CD4-positive, CD25-positive, alpha-beta regulatory T cell (primary cell): Measurements from ENCODE around the gene PKP4. TPM values are rescaled to one million over a fixed set of nuclear protein-coding genes. Genes with fewer than 3 reads are reported as not detected.

Source experiments
- ATAC-seq, 2 donors: fragments of 150-1000 bp; cut with Tn5 transposase; one replicate each; pipeline ENCODE4 v1.10.0; 2021; ENCODE audit warnings: low read depth in 2 of 2, moderate number of reproducible peaks in 2 of 2, moderate library complexity in 1 of 2
- DNase-seq, 3 donors: peaks; one replicate each; pipeline versions ENCODE4 v3.0.0 to v3.0.0-alpha.2; 2012 to 2022; ENCODE audit warnings: mixed read lengths in 1 of 3
- H3K27ac ChIP-seq: one replicate; pipeline ENCODE4 v1.7.0; 2013; ENCODE audit warnings: mild to moderate bottlenecking, low read length; ENCODE audit not compliant: insufficient read depth, poor library complexity, severe bottlenecking
- H3K27me3 ChIP-seq: one replicate; pipeline ENCODE4 v1.7.0; 2013; ENCODE audit warnings: low read length; ENCODE audit not compliant: control insufficient read depth, insufficient read depth
- H3K36me3 ChIP-seq: one replicate; pipeline ENCODE4 v1.7.0; 2013; ENCODE audit warnings: mild to moderate bottlenecking, low read length, moderate library complexity; ENCODE audit not compliant: control insufficient read depth, insufficient read depth
- H3K4me1 ChIP-seq: 2 replicates; pipeline ENCODE4 v1.7.0; 2013; ENCODE audit warnings: mild to moderate bottlenecking, low read length; ENCODE audit not compliant: insufficient read depth, control insufficient read depth, poor library complexity, severe bottlenecking
- H3K4me3 ChIP-seq: one replicate; pipeline ENCODE4 v1.7.0; 2013; ENCODE audit warnings: low read depth, mild to moderate bottlenecking, low read length, moderate library complexity
- H3K9me3 ChIP-seq, 2 experiments: 1 replicate in 1 of 2; 2 replicates in 1 of 2; pipeline ENCODE4 v1.7.0; 2013; ENCODE audit warnings: low read length in 2 of 2, mild to moderate bottlenecking in 1 of 2, moderate library complexity in 1 of 2; ENCODE audit not compliant: control insufficient read depth in 2 of 2
- H3K27ac Mint-ChIP-seq, 3 donors: one replicate each; pipeline ENCODE4 v1.8.0; 2020 to 2022; ENCODE audit warnings: mild to moderate bottlenecking in 3 of 3, mixed read lengths in 3 of 3, moderate library complexity in 2 of 3
- H3K27me3 Mint-ChIP-seq: one replicate; pipeline ENCODE4 v1.8.0; 2022; ENCODE audit warnings: mild to moderate bottlenecking, mixed read lengths
- H3K36me3 Mint-ChIP-seq: one replicate; pipeline ENCODE4 v1.8.0; 2020; ENCODE audit warnings: mixed read lengths
- H3K4me1 Mint-ChIP-seq, 4 donors: one replicate each; pipeline ENCODE4 v1.8.0; 2020 to 2022; ENCODE audit warnings: mixed read lengths in 4 of 4, mild to moderate bottlenecking in 1 of 4
- H3K4me3 Mint-ChIP-seq, 4 donors: one replicate each; pipeline ENCODE4 v1.8.0; 2020 to 2022; ENCODE audit warnings: mild to moderate bottlenecking in 4 of 4, mixed read lengths in 4 of 4, moderate library complexity in 3 of 4
- H3K9me3 Mint-ChIP-seq, 7 donors: one replicate each; pipeline ENCODE4 v1.8.0; 2020 to 2022; ENCODE audit warnings: mixed read lengths in 7 of 7, mild to moderate bottlenecking in 3 of 7, moderate library complexity in 2 of 7
- polyA plus RNA-seq, 4 donors: library from polyadenylated mRNA; unstranded; fragments of 300-500 nt; fragmentation: Illumina TruSeq; gene quantifications; one replicate each; pipeline ENCODE4 v1.2.3, GENCODE V29; 2021
- total RNA-seq: library from RNA; stranded (reverse); gene quantifications from one replicate; pipeline ENCODE4 v1.2.3, GENCODE V29; 2022

PKP4 gene
- total and polyA plus RNA-seq, 5 donors from 2014 or later, result 1.9 to 21.9 (median 4.5) TPM

DNA sequence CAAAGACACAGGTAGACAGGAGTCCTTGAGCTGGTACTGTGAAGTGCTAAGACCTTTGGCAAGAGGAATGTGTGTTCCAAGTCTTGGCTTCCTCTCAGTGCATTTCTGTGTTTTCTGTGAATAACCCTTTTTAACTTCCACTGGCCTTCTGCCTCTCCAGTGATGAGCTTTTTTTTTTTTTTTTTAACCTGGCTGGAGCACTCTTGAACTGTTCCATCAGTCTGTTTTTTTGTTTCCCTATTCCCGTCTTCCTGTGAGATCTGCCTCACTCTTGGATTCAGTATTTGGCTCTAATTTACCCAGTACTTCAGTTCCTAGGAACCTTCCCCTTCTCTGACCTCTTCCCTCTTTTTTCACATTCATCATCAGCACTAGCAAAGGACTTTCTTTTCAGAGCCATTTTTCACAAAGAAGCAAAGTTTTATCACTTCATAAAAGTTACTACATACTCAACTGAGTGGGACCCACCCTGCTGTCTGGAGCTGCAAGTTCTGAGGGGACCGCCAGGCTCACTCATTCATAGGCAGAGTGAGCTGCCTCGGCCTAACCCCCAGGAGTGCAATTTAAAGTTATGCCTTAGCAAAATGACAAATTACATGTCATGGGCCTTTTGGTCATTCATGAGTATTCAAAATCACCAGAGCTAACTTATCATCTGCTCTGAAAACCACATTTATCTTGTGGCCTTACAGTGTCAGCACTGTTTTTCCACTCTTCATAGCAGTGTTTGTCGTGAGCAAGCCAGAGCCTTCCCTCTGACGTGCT, 211.4 kb downstream of the PKP4 start:
- H3K36me3 Mint-ChIP-seq, result peaks cover 56% of the 10 kb centered on the region
- H3K4me3 ChIP-seq, result no peak overlapping the region
- no peak overlapping the region for H3K27ac ChIP-seq
- H3K27me3 ChIP-seq, result no peaks in the 10 kb centered on the region
- H3K9me3 ChIP-seq, result no peaks in the 10 kb centered on the region
- H3K36me3 ChIP-seq, result peaks cover 24% of the 10 kb centered on the region
- H3K4me1 Mint-ChIP-seq, result no peaks in the 10 kb centered on the region
- no peaks in the 10 kb centered on the region for H3K27me3 Mint-ChIP-seq
- no peaks in the 10 kb centered on the region for H3K4me1 ChIP-seq
- no peak for ATAC-seq
- peak overlapping the region in 1 of 3 donors; percentile 4 for H3K27ac Mint-ChIP-seq
- H3K4me3 Mint-ChIP-seq, result no peak overlapping the region
- no peak for DNase-seq
- no peaks in the 10 kb centered on the region for H3K9me3 Mint-ChIP-seq

GRCh38 chr2:158670292-158670691, 213.5 kb downstream of the PKP4 start:
- Mint-ChIP-seq H3K27me3 (no peaks in the 10 kb centered on the region), H3K4me3 (no peak overlapping the region), H3K36me3 (peaks cover 67% of the 10 kb centered on the region), H3K27ac (no peak overlapping the region), H3K4me1 (no peaks in the 10 kb centered on the region), H3K9me3 (no peaks in the 10 kb centered on the region)
- Histone ChIP-seq H3K9me3 (no peaks in the 10 kb centered on the region), H3K4me3 (no peak overlapping the region), H3K27ac (no peak overlapping the region), H3K4me1 (no peaks in the 10 kb centered on the region), H3K27me3 (no peaks in the 10 kb centered on the region), H3K36me3 (peaks cover 29% of the 10 kb centered on the region)
- DNase-seq, result no peak
- no peak for ATAC-seq

DNA sequence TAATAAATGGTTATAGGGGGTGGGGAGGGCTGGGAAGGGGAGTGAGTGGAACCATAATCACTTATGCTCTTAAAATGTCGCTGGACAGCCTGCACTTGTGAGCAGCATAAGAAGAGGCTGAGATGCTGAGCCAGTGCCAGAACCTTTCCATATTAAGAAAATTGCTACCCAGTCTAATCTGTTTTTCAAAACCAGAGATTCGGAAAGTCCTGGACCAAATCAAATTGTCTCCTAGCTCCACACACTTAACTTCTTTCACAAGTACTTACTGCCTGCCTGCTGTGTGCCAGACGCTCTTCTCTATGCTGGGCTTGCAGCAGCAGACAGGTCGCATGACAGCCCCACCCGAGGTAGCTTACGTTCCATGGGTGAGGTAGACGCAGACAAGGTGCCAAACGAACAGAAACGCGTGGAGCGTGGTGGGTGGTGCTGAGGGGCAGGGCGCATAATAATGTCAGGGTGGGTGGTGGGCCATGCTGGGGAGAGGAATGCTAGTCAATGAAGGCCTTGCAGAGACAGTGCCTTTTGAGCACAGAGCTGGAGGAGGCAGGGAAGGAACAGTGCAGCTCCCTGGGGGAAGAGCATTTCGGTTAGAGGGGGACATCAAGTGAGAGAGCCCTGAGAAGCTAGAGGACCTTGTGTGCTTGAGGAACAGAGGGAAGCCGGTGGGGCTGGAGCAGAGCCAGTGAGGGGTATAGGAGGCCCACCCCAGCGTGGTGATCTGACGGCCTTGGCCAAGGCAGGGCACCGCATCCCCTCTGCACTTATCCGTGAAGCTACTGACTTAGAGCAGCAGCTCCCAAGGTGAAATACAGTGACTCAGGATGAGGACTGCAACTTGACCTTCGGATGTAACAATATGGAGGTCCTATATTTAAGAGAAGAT, 214.9 kb downstream of the PKP4 start:
- Histone ChIP-seq H3K27ac (no peak overlapping the region), H3K4me1 (no peaks in the 10 kb centered on the region), H3K27me3 (no peaks in the 10 kb centered on the region), H3K4me3 (no peak overlapping the region), H3K36me3 (peaks cover 35% of the 10 kb centered on the region), H3K9me3 (no peaks in the 10 kb centered on the region)
- Mint-ChIP-seq H3K36me3 (peaks cover 68% of the 10 kb centered on the region), H3K27ac (peak overlapping the region in 1 of 3 donors; percentile 18), H3K9me3 (no peaks in the 10 kb centered on the region), H3K4me1 (no peaks in the 10 kb centered on the region), H3K4me3 (no peak overlapping the region), H3K27me3 (no peaks in the 10 kb centered on the region)
- ATAC-seq, result no peak
- DNase-seq, result no peak

DNA sequence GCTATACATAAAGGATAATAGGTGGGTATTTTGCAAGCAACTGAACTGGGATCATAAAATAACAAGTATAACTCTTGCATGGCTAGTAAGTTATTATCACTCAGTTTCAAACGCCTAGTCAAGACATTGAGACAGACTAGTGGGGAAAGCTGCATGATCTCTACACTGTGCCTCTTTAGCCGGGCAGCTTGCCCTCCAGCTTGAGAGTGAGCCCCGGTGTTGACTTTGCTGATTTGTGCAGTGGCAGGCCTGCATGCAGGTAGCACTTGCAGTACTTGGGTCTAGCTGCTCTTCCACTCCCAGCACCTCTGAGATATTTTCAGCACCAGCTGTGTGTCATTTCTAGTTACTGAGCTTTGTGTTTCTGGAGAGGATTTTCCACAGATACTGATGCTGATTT, 219.5 kb downstream of the PKP4 start:
- H3K9me3 Mint-ChIP-seq, result peaks cover 0 to 1% (median 0%) of the 10 kb centered on the region in 7 donors
- Histone ChIP-seq H3K4me3 (no peak overlapping the region), H3K27me3 (no peaks in the 10 kb centered on the region), H3K9me3 (no peaks in the 10 kb centered on the region), H3K36me3 (peaks cover 32% of the 10 kb centered on the region), H3K4me1 (no peaks in the 10 kb centered on the region), H3K27ac (no peak overlapping the region)
- H3K4me1 Mint-ChIP-seq, result no peaks in the 10 kb centered on the region
- H3K36me3 Mint-ChIP-seq, result peaks cover 61% of the 10 kb centered on the region
- no peaks in the 10 kb centered on the region for H3K27me3 Mint-ChIP-seq
- DNase-seq (no peak), ATAC-seq (no peak)
- no peak overlapping the region for H3K4me3 Mint-ChIP-seq
- peak overlapping the region in 1 of 3 donors; percentile 82 for H3K27ac Mint-ChIP-seq

DNA sequence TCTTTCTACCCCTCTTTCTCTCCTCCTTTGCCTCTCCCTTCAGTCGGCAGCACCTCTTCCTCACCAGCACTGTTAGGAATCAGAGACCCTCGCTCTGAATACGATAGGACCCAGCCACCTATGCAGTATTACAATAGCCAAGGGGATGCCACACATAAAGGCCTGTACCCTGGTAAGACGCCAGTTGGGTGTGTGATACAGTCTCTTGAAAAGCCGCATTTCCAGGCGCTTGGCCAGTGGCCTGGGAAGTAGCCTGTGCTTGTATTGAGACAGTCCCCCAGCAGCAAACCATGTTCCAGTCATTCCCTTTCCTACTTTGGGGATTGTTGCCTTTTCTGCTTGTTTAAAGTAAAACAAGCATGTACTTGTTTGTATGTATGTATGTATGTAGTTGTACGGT, 219.9 kb downstream of the PKP4 start:
- Mint-ChIP-seq H3K36me3 (peaks cover 58% of the 10 kb centered on the region), H3K9me3 (peaks cover 0 to 1% (median 0%) of the 10 kb centered on the region in 7 donors), H3K4me1 (no peaks in the 10 kb centered on the region), H3K4me3 (no peak overlapping the region), H3K27ac (peak overlapping the region in 2 of 3 donors; percentile 26 to 82), H3K27me3 (no peaks in the 10 kb centered on the region)
- Histone ChIP-seq H3K4me3 (no peak overlapping the region), H3K27me3 (no peaks in the 10 kb centered on the region), H3K4me1 (no peaks in the 10 kb centered on the region), H3K27ac (no peak overlapping the region), H3K9me3 (no peaks in the 10 kb centered on the region), H3K36me3 (peaks cover 32% of the 10 kb centered on the region)
- DNase-seq, result no peak
- no peak for ATAC-seq

DNA sequence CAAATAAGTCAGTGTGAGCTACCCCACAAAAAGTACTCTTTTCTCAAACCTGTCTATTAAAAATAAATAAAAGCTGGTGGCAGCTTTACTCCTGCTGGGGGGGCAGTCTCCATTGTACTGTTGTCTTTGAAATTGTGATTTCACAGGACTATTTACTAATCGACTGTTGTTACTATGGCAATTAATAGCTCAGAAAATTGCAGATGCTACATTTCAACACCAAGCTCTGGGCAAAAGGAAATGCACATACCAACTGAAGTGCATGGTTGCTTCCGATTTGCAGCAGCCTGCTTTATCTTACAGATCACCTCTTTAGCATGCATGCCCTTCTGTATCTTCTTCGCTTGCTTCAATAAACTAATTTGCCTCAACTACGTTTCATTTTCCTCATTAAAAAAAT, 220.8 kb downstream of the PKP4 start:
- H3K4me3 ChIP-seq, result no peak overlapping the region
- ATAC-seq (no peak), DNase-seq (no peak)
- Mint-ChIP-seq H3K36me3 (peaks cover 57% of the 10 kb centered on the region), H3K27me3 (no peaks in the 10 kb centered on the region), H3K4me3 (no peak overlapping the region), H3K27ac (no peak overlapping the region), H3K9me3 (peaks cover 0 to 1% (median 0%) of the 10 kb centered on the region in 7 donors), H3K4me1 (no peaks in the 10 kb centered on the region)
- peaks cover 32% of the 10 kb centered on the region for H3K36me3 ChIP-seq
- no peaks in the 10 kb centered on the region for H3K9me3 ChIP-seq
- no peak overlapping the region for H3K27ac ChIP-seq
- no peaks in the 10 kb centered on the region for H3K4me1 ChIP-seq
- H3K27me3 ChIP-seq, result no peaks in the 10 kb centered on the region

GRCh38 chr2:158681816-158682215, 225.1 kb downstream of the PKP4 start:
- no peak overlapping the region for H3K27ac Mint-ChIP-seq

More at GRCh38 chr2:158681816-158682215, 225.1 kb downstream of the PKP4 start:
- Histone ChIP-seq H3K4me1 (no peaks in the 10 kb centered on the region), H3K4me3 (no peak overlapping the region), H3K27me3 (peaks cover under 1% of the 10 kb centered on the region), H3K9me3 (no peaks in the 10 kb centered on the region), H3K36me3 (peaks cover 5% of the 10 kb centered on the region), H3K27ac (no peak overlapping the region)
- DNase-seq (no peak), ATAC-seq (no peak)
- Mint-ChIP-seq H3K27me3 (no peaks in the 10 kb centered on the region), H3K9me3 (peaks cover 0 to 1% (median 0%) of the 10 kb centered on the region in 7 donors), H3K36me3 (peaks cover 23% of the 10 kb centered on the region), H3K4me1 (no peaks in the 10 kb centered on the region), H3K4me3 (no peak overlapping the region)
